ENCODE results near the gene ALKBH4. TPM values are rescaled to one million over a fixed set of nuclear protein-coding genes. Genes with fewer than 3 reads are reported as not detected.
A peak's percentile ranks its signal among the peaks of the same experiment; 100 is the strongest.

Gene ALKBH4
- total RNA-seq, 1 donor from 2014 or later = 19.3 TPM

DNA sequence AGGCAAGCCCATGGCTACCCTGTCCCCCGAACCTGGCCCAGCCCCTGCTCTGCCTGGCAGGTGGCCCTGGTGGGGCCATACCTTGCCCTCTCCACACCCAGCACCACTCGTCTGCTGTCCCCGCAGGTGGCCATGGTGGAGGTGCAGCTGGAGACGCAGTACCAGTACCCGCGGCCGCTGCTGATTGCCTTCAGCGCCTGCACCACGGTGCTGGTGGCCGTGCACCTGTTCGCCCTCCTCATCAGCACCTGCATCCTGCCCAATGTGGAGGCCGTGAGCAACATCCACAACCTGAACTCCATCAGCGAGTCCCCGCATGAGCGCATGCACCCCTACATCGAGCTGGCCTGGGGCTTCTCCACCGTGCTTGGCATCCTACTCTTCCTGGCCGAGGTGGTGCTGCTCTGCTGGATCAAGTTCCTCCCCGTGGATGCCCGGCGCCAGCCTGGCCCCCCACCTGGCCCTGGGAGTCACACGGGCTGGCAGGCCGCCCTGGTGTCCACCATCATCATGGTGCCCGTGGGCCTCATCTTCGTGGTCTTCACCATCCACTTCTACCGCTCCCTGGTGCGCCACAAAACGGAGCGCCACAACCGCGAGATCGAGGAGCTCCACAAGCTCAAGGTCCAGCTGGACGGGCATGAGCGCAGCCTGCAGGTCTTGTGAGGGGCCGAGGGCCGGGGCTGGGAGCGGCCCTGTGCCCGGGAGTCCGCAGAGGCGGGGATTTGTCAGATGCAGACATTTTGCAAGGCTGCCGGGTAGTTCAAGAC lies 18.1 kb downstream of the ALKBH4 start:
- H3K4me3 ChIP-seq (ENCODE audit: low read depth, low read length) = no peak overlapping the region
- TF ChIP-seq, protein P1, sequence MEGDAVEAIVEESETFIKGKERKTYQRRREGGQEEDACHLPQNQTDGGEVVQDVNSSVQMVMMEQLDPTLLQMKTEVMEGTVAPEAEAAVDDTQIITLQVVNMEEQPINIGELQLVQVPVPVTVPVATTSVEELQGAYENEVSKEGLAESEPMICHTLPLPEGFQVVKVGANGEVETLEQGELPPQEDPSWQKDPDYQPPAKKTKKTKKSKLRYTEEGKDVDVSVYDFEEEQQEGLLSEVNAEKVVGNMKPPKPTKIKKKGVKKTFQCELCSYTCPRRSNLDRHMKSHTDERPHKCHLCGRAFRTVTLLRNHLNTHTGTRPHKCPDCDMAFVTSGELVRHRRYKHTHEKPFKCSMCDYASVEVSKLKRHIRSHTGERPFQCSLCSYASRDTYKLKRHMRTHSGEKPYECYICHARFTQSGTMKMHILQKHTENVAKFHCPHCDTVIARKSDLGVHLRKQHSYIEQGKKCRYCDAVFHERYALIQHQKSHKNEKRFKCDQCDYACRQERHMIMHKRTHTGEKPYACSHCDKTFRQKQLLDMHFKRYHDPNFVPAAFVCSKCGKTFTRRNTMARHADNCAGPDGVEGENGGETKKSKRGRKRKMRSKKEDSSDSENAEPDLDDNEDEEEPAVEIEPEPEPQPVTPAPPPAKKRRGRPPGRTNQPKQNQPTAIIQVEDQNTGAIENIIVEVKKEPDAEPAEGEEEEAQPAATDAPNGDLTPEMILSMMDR (conservative IDR thresholded peaks at IDR 0.05; ENCODE audit: low read depth, low read length) = no peak
- DNase-seq (ENCODE audit: low read depth) = no peak

DNA sequence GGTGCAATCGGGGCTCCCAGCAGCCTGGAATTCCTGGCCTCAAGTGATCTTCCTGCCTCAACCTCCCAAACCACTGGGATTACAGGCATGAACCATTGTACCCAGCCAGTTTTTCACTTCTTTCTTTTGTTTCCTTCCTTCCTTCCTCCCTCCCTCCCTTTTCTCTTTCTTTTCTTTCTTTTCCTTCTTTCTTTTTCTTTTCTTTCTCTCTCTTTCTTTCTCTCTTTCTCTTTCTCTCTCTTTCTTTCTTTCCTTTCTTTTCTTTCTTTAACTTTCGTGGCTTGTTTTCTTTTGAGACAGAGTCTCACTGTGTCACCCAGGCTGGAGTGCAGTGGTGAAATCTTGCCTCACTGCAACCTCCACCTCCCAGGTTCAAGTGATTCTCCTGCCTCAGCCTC lies 19.0 kb downstream of the ALKBH4 start:
- H3K4me3 ChIP-seq (ENCODE audit: low read depth, low read length) = no peak overlapping the region
- TF ChIP-seq, protein P1 (conservative IDR thresholded peaks at IDR 0.05; ENCODE audit: low read depth, low read length) = no peak
- no peak for DNase-seq (ENCODE audit: low read depth)

GRCh38 chr7:102444961-102445673 lies 19.5 kb downstream of the ALKBH4 start:
- TF ChIP-seq, protein P1 (conservative IDR thresholded peaks at IDR 0.05; ENCODE audit: low read depth, low read length) = no peak
- H3K4me3 ChIP-seq (ENCODE audit: low read depth, low read length) = no peak overlapping the region
- no peak for DNase-seq (ENCODE audit: low read depth)

DNA sequence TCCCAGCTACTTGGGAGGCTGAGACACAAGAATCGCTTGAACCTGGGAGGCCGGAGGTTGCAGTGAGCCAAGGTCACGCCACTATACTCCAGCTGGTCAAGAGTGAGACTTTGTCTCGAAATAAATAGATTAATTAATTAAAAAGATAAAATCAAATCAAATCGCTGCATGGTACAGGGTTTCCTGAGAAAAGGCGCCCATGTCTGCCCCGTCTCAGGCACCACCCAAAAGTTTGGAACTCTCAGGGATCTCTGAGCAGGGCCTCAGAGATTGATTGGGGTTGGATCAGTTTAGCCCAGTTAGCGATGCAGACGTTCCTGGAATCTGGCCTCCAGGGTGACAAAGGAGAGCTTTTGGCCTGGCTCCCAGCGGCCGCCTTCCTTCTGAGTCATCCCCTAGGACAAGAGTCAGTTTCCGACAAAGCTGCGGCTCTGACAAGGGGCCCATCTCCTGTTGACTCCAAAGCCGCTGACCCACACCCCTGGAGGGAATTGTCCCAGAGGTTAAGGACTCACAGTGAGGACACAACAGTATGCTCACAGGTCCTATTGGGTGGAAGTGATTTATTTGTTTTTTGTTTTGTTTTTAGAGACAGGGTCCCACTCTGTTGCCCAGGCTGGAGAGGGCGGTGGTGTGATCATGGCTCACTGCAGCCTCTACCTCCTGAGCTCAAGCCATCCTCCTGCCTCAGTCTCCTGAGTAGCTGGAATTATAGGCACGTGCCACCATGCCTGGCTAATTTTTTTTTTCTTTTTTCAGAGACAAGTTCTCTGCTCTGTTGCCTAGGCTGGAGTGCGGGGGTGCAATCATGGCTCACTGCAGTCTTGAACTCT lies 24.5 kb downstream of the ALKBH4 start:
- peak; percentile 27 for DNase-seq (ENCODE audit: low read depth)
- TF ChIP-seq, protein P1 (conservative IDR thresholded peaks at IDR 0.05; ENCODE audit: low read depth, low read length) = no peak
- no peak overlapping the region for H3K4me3 ChIP-seq (ENCODE audit: low read depth, low read length)

DNA sequence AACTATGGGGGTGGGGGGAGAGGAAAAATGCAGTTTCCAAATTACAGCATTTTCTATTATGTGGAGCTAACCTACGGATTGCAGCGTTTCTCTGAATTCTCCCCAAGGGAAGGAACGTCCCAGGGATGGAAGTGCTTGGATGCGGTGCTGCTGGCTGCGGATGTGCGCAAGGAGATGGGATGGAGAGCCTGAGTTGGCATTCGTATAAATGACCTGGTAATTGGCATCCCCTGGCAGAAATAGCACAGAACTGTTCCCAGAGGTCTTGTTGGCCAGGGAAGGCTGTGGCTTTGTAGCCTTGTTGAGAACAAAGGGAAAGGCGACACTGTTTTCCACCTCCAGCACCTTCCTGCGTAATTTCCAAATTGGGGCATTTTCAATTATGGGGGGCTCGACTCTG lies 28.5 kb downstream of the ALKBH4 start:
- no peak overlapping the region for H3K4me3 ChIP-seq (ENCODE audit: low read depth, low read length)
- no peak for DNase-seq (ENCODE audit: low read depth)
- TF ChIP-seq, protein P1 (conservative IDR thresholded peaks at IDR 0.05; ENCODE audit: low read depth, low read length) = no peak

- TF ChIP-seq, protein P1 (conservative IDR thresholded peaks at IDR 0.05; ENCODE audit: low read depth, low read length) = no peak
- DNase-seq (ENCODE audit: low read depth) = no peak
- H3K4me3 ChIP-seq (ENCODE audit: low read depth, low read length) = peak overlapping the region; percentile 84
Observed at GRCh38 chr7:102434039-102434486, 30.6 kb downstream of the ALKBH4 start.

Measured in epithelial cell of proximal tubule (primary cell).